ENCODE measurements around the gene HOXA5. TPM values are rescaled to one million over a fixed set of nuclear protein-coding genes. Genes with fewer than 3 reads are reported as not detected.
A peak's percentile ranks its signal among the peaks of the same experiment; 100 is the strongest.

The HOXA5 gene
- total RNA-seq, 1 experiment from 2014 or later = 7.5 TPM

GRCh38 chr7:27168265-27168947, 24.9 kb upstream of the HOXA5 start:
- Histone ChIP-seq H3K4me3 (ENCODE audit: low read length) (peak overlapping the region; percentile 84), H3K4me1 (ENCODE audit: insufficient read depth, low read length) (peaks cover 11% of the 10 kb centered on the region), H3K9me3 (ENCODE audit: low read length) (no peaks in the 10 kb centered on the region), H3K4me2 (ENCODE audit: low read length) (peak overlapping the region; percentile 93), H3K27me3 (ENCODE audit: low read length) (no peaks in the 10 kb centered on the region), H3F3A (ENCODE audit: low read length, unreplicated experiment) (no peaks in the 10 kb centered on the region), H3K27ac (ENCODE audit: low read length) (peak overlapping the region; percentile 97), H3K79me2 (ENCODE audit: low read length) (peaks cover 100% of the 10 kb centered on the region), H4K20me1 (ENCODE audit: low read length) (peaks cover 9% of the 10 kb centered on the region), H2AFZ (ENCODE audit: low read length) (no peak overlapping the region), H3K36me3 (ENCODE audit: low read depth, low read length) (peaks cover 17% of the 10 kb centered on the region), H3K9me2 (replicated peaks; ENCODE audit: low read length) (no peaks in the 10 kb centered on the region), H3K9ac (ENCODE audit: low read length) (peak overlapping the region; percentile 90)
- ChIA-PET POLR2A (ENCODE audit: unreplicated experiment) (interaction anchor here (0.5 to 1.3 kb wide), 13 partner anchors 12 to 839 kb away, joined by 3 to 9 read pairs (median 4); partner anchors contain the start of genes HOXA11, HOXA13 and TAX1BP1), CTCF (interaction anchor here (0.5 to 1.4 kb wide), 3 partner anchors 11 to 602 kb away, joined by 3 to 6 read pairs (median 4); no protein-coding TSS in a partner anchor)
- ATAC-seq (no peak), DNase-seq (peak; percentile 59)
- BruUV-seq (replicated peaks) = TSS peak; percentile 10
- intact Hi-C loops (cut with micrococcal nuclease) = loop anchor here (5.0 kb wide), 3 partner anchors 34 to 1011 kb away; partner anchors contain the start of genes CBX3, HNRNPA2B1 and HOXA13
- TF ChIP-seq EZH2 (IDR thresholded peaks at IDR 0.05; ENCODE audit: low read length, unreplicated experiment) (no peak), EZH2phosphoT487 (IDR thresholded peaks at IDR 0.05; ENCODE audit: borderline replicate concordance, low read length) (no peak)
- TF ChIP-seq, protein P1, sequence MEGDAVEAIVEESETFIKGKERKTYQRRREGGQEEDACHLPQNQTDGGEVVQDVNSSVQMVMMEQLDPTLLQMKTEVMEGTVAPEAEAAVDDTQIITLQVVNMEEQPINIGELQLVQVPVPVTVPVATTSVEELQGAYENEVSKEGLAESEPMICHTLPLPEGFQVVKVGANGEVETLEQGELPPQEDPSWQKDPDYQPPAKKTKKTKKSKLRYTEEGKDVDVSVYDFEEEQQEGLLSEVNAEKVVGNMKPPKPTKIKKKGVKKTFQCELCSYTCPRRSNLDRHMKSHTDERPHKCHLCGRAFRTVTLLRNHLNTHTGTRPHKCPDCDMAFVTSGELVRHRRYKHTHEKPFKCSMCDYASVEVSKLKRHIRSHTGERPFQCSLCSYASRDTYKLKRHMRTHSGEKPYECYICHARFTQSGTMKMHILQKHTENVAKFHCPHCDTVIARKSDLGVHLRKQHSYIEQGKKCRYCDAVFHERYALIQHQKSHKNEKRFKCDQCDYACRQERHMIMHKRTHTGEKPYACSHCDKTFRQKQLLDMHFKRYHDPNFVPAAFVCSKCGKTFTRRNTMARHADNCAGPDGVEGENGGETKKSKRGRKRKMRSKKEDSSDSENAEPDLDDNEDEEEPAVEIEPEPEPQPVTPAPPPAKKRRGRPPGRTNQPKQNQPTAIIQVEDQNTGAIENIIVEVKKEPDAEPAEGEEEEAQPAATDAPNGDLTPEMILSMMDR (conservative IDR thresholded peaks at IDR 0.05; ENCODE audit: low read depth, low read length) = peak; percentile 36; the same call in 1 of the 2 replicates

GRCh38 chr7:27167916-27168264, 24.4 kb upstream of the HOXA5 start:
- no peaks in the 10 kb centered on the region for H3K9me3 ChIP-seq (ENCODE audit: low read length)
- peaks cover 11% of the 10 kb centered on the region for H3K4me1 ChIP-seq (ENCODE audit: insufficient read depth, low read length)
- no peaks in the 10 kb centered on the region for H3K27me3 ChIP-seq (ENCODE audit: low read length)
- peaks cover 2% of the 10 kb centered on the region for H3F3A ChIP-seq (ENCODE audit: low read length, unreplicated experiment)
- POLR2A ChIA-PET (ENCODE audit: unreplicated experiment) = interaction anchor here (0.5 to 1.3 kb wide), 4 partner anchors 13 to 573 kb away, joined by 3 to 7 read pairs (median 4); no protein-coding TSS in a partner anchor
- H3K4me3 ChIP-seq (ENCODE audit: low read length) = peak overlapping the region; percentile 84
- peak overlapping the region; percentile 93 for H3K4me2 ChIP-seq (ENCODE audit: low read length)
- intact Hi-C loops (cut with micrococcal nuclease) = loop anchor here (5.0 kb wide), 3 partner anchors 34 to 1011 kb away; partner anchors contain the start of genes CBX3, HNRNPA2B1 and HOXA13
- TF ChIP-seq EZH2phosphoT487 (IDR thresholded peaks at IDR 0.05; ENCODE audit: borderline replicate concordance, low read length) (no peak), EZH2 (IDR thresholded peaks at IDR 0.05; ENCODE audit: low read length, unreplicated experiment) (no peak)
- TF ChIP-seq, protein P1 (conservative IDR thresholded peaks at IDR 0.05; ENCODE audit: low read depth, low read length) = no peak
- CTCF ChIA-PET = interaction anchor here (1.4 kb wide), 1 partner anchor 12 kb away, joined by 4 read pairs; no protein-coding TSS in a partner anchor
- peaks cover 15% of the 10 kb centered on the region for H4K20me1 ChIP-seq (ENCODE audit: low read length)
- H3K79me2 ChIP-seq (ENCODE audit: low read length) = peaks cover 100% of the 10 kb centered on the region
- no peak for ATAC-seq
- peaks cover 22% of the 10 kb centered on the region for H3K36me3 ChIP-seq (ENCODE audit: low read depth, low read length)
- peak overlapping the region; percentile 97 for H3K27ac ChIP-seq (ENCODE audit: low read length)
- no peaks in the 10 kb centered on the region for H3K9me2 ChIP-seq (replicated peaks; ENCODE audit: low read length)
- H2AFZ ChIP-seq (ENCODE audit: low read length) = no peak overlapping the region
- peak; percentile 48 for DNase-seq
- H3K9ac ChIP-seq (ENCODE audit: low read length) = peak overlapping the region; percentile 90
- BruUV-seq (replicated peaks) = no TSS peak

Measured in PC-3 (cell line).